Common myeloid progenitor, CD34-positive (primary cell): ENCODE results near the gene SNTA1.

ENCODE experiments used
- CTCF ChIA-PET: fragments of 350-600 bp; sonication (Branson Sonifier 250); formaldehyde crosslinking; loops from one replicate; lab custom pipeline; 2021; ENCODE audit warnings: antibody characterized with exemption; lab: Charles Lee
- POLR2A ChIA-PET: fragments of 350-600 bp; sonication (Branson Sonifier 250); formaldehyde crosslinking; loops from one replicate; lab custom pipeline; 2021; ENCODE audit warnings: antibody characterized with exemption; lab: Charles Lee
- DNase-seq, 3 donors: peaks; one replicate each; pipeline versions ENCODE4 v3.0.0 to v3.0.0-alpha.2; 2013
- H3K27ac ChIP-seq, 2 experiments: 1 replicate in 1 of 2; 2 replicates in 1 of 2; pipeline ENCODE4 v1.7.0; 2013; ENCODE audit warnings: inconsistent platforms in 2 of 2, low read length in 2 of 2, mild to moderate bottlenecking in 2 of 2, low read depth in 1 of 2, moderate library complexity in 1 of 2; ENCODE audit not compliant: severe bottlenecking in 2 of 2, insufficient read depth in 1 of 2, poor library complexity in 1 of 2
- H3K27me3 ChIP-seq, 5 experiments: replicated peaks in 2 of 5; 1 replicate in 3 of 5; 2 replicates in 2 of 5; pipeline versions ENCODE4 v1.6.1 to v1.7.0; 2013; ENCODE audit warnings: low read length in 4 of 5, mild to moderate bottlenecking in 2 of 5, moderate library complexity in 2 of 5, inconsistent platforms in 1 of 5; ENCODE audit not compliant: insufficient read depth in 5 of 5, control insufficient read depth in 4 of 5
- H3K36me3 ChIP-seq, 4 experiments: 1 replicate in 2 of 4; 2 replicates in 2 of 4; pipeline versions ENCODE4 v1.6.1 to v1.7.0; 2013; ENCODE audit warnings: low read length in 3 of 4, control low read depth in 1 of 4, mild to moderate bottlenecking in 1 of 4; ENCODE audit not compliant: control insufficient read depth in 4 of 4, insufficient read depth in 4 of 4
- H3K4me1 ChIP-seq, 4 experiments: 1 replicate in 3 of 4; 2 replicates in 1 of 4; pipeline versions ENCODE4 v1.6.1 to v1.7.1; 2013; ENCODE audit warnings: low read length in 3 of 4, mild to moderate bottlenecking in 3 of 4, control low read depth in 1 of 4, inconsistent platforms in 1 of 4, moderate library complexity in 1 of 4; ENCODE audit not compliant: control insufficient read depth in 4 of 4, insufficient read depth in 4 of 4; ENCODE audit errors: control extremely low read depth in 1 of 4
- H3K4me3 ChIP-seq, 7 experiments: 1 replicate in 4 of 7; 2 replicates in 3 of 7; pipeline versions ENCODE4 v1.5.1 to v1.7.0; 2013; ENCODE audit warnings: mild to moderate bottlenecking in 7 of 7, low read length in 6 of 7, moderate library complexity in 6 of 7, inconsistent platforms in 2 of 7, low read depth in 2 of 7, control low read depth in 1 of 7; ENCODE audit not compliant: insufficient read depth in 4 of 7, control insufficient read depth in 1 of 7; ENCODE audit errors: extremely low read depth in 1 of 7
- H3K9me3 ChIP-seq, 5 experiments: 1 replicate in 4 of 5; 2 replicates in 1 of 5; pipeline versions ENCODE4 v1.6.1 to v1.7.1; 2013; ENCODE audit warnings: low read length in 4 of 5, mild to moderate bottlenecking in 2 of 5, inconsistent platforms in 1 of 5, low read depth in 1 of 5, moderate library complexity in 1 of 5; ENCODE audit not compliant: control insufficient read depth in 4 of 5, insufficient read depth in 2 of 5; ENCODE audit errors: control extremely low read depth in 1 of 5
- WGBS: methylation state at CpG from one replicate; pipeline ENCODE4 v1.1.5; 2013; ENCODE audit not compliant: insufficient coverage; 5-methylcytosine and 5-hydroxymethylcytosine counted together

SNTA1 gene

DNA sequence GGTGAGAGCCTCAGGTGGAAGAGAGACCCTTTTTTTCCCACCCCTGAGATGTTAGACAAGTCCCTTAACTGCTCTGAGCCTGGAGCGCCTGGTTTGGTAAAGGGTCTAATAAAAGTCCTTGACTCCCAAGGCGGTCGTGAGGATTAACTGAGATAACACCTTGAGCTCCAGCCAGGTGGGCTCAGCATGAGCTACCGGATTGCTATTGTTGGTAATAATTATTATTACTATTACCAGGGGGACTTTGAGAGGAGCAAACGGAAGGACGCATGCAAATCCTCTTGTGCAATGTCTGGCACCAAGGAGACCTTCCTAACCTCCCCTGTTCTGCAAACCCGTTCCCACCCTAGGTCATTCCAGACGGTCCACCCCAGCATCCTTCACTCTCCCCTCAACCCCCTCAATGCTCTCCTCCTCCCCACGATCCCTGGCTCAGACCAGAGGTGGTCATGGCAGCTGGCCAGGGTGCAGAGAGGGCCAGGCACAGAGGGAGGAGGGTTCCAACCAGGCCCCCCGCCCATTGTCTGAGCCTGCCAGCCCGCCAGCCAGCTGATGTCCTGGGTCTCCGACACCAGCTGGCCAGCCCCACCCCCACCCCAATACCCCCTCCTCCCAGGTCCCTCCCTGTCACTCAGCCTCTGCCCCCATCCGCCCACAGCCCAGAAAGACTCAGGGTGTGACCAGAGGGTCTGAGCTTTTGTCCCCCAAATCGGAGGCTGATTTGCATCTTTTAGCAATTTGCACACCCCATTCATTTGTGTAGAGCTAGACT lies 32.0 kb upstream of the SNTA1 start:
- ChIA-PET POLR2A (no interaction called here), CTCF (no interaction called here)
- DNase-seq = no peak
- 89% methylated on average over 5 of the region's 14 CpGs for whole genome bisulfite sequencing
- Histone ChIP-seq H3K27ac (no peak overlapping the region), H3K4me3 (no peak overlapping the region), H3K9me3 (no peaks in the 10 kb centered on the region), H3K4me1 (peaks cover 0 to 5% (median 2%) of the 10 kb centered on the region in 4 experiments), H3K36me3 (no peaks in the 10 kb centered on the region), H3K27me3 (no peaks in the 10 kb centered on the region)

- 100% methylated on average over 2 of the region's 11 CpGs for WGBS
- CTCF ChIA-PET = no interaction called here
- POLR2A ChIA-PET = no interaction called here
These were observed 31.4 kb upstream of the SNTA1 start for GRCh38 chr20:33474963-33475362.

GRCh38 chr20:33474097-33474873 lies 30.7 kb upstream of the SNTA1 start:
- H3K27ac ChIP-seq = no peak overlapping the region
- CTCF ChIA-PET = no interaction called here
- no peak overlapping the region for H3K4me3 ChIP-seq
- 96% methylated on average over 5 of the region's 7 CpGs for WGBS
- H3K27me3 ChIP-seq = no peaks in the 10 kb centered on the region
- POLR2A ChIA-PET = no interaction called here
- H3K9me3 ChIP-seq = no peaks in the 10 kb centered on the region
- peaks cover 0 to 5% (median 2%) of the 10 kb centered on the region in 4 experiments for H3K4me1 ChIP-seq
- H3K36me3 ChIP-seq = no peaks in the 10 kb centered on the region
- DNase-seq = no peak

More at GRCh38 chr20:33474963-33475362, 31.4 kb upstream of the SNTA1 start:
- Histone ChIP-seq H3K4me3 (no peak overlapping the region), H3K27ac (no peak overlapping the region), H3K36me3 (no peaks in the 10 kb centered on the region), H3K27me3 (no peaks in the 10 kb centered on the region), H3K9me3 (no peaks in the 10 kb centered on the region), H3K4me1 (peaks cover 0 to 5% (median 2%) of the 10 kb centered on the region in 4 experiments)
- DNase-seq = no peak

DNA sequence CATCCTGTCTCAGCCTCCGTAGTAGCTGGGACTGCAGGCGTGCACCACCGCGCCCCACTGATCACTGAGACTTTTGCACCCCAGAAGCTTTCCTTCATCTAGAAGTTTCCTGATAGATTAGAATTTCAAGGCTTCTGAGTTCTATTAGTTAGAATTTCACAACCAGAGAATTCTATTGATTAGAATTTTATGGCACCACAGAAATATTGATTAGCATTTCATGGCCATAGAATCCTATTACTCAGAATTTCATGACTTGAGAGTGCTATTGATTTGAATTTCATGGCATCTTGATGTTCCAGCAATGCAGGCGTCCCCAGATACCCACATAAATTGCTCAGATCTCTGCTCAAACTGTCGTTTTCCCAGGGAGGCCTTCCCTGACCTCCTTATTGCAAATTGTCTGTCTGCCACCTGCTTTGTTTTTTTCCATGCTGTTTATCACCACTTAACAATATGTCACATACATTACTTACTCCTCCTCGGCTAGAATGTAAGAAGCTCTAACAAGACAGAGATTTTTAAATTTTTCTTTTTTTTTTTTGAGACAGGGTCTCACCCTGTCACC lies 29.4 kb upstream of the SNTA1 start:
- H3K27ac ChIP-seq = no peak overlapping the region
- CTCF ChIA-PET = interaction anchor here (1.5 to 1.9 kb wide), 2 partner anchors 12 to 17 kb away, joined by 4 read pairs; partner anchors contain the start of gene CBFA2T2
- DNase-seq = no peak
- POLR2A ChIA-PET = no interaction called here
- 99% methylated on average over 7 of the region's 7 CpGs for WGBS
- no peaks in the 10 kb centered on the region for H3K9me3 ChIP-seq
- no peaks in the 10 kb centered on the region for H3K36me3 ChIP-seq
- peaks cover 0 to 5% (median 2%) of the 10 kb centered on the region in 4 experiments for H3K4me1 ChIP-seq
- H3K4me3 ChIP-seq = no peak overlapping the region
- H3K27me3 ChIP-seq = no peaks in the 10 kb centered on the region

- ChIA-PET POLR2A (no interaction called here), CTCF (no interaction called here)
- WGBS = 96% methylated on average over 3 of the region's 3 CpGs
- no peak for DNase-seq
- H3K27me3 ChIP-seq = no peaks in the 10 kb centered on the region
- H3K27ac ChIP-seq = no peak overlapping the region
- peaks cover 0 to 2% (median 1%) of the 10 kb centered on the region in 4 experiments for H3K4me1 ChIP-seq
- no peaks in the 10 kb centered on the region for H3K36me3 ChIP-seq
- no peaks in the 10 kb centered on the region for H3K9me3 ChIP-seq
- no peak overlapping the region for H3K4me3 ChIP-seq
These were observed 27.3 kb upstream of the SNTA1 start for GRCh38 chr20:33470866-33471265.

DNA sequence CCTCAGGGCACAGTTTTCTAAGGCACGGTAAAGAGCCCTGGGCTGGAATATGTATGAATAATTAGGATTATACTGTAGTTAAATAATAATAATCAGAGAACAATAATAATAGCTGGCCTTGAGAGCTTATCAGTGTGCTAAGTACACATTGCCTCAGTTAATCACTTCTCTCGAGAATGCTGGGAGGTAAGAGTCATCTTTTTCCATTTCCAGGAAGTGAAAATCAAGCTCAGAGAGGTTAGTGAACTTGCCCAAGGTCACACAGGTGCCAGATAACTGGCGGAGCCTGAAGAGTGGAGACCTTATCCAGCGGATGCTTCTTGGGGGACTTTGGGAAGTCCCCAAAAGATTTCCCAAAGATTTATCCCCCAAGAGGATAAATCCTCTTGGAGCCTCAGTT lies 26.9 kb upstream of the SNTA1 start:
- whole genome bisulfite sequencing = 80% methylated on average over 1 of the region's 4 CpGs

More for the DNA sequence above, 26.9 kb upstream of the SNTA1 start:
- Histone ChIP-seq H3K27me3 (no peaks in the 10 kb centered on the region), H3K4me3 (no peak overlapping the region), H3K36me3 (no peaks in the 10 kb centered on the region), H3K9me3 (no peaks in the 10 kb centered on the region), H3K27ac (no peak overlapping the region), H3K4me1 (peaks cover 0 to 2% (median 0%) of the 10 kb centered on the region in 4 experiments)
- DNase-seq = no peak
- POLR2A ChIA-PET = interaction anchor here (0.6 kb wide), 1 partner anchor 44 kb away, joined by 5 read pairs; no protein-coding TSS in a partner anchor
- CTCF ChIA-PET = interaction anchor here (1.0 kb wide), 1 partner anchor 17 kb away, joined by 5 read pairs; no protein-coding TSS in a partner anchor
